Cerebellar cortex (tissue), 1 donor: ENCODE data around the gene ARL10.

ENCODE experiments used
- DNase-seq: peaks from one replicate; pipeline ENCODE4 v3.0.0-alpha.2; 2015; ENCODE audit warnings: low spot score

ARL10 gene

GRCh38 chr5:176361437-176362232 lies 3.7 kb upstream of the ARL10 start, which contains the start of gene KIAA1191:
Gene KIAA1191 (minus strand): TSS chr5:176361764. CDS start chr5:176359508, 2,256 bp downstream.
- DNase-seq, result peak; percentile 92

- no peak for DNase-seq
These were observed 3.1 kb upstream of the ARL10 start for GRCh38 chr5:176362233-176362490.

- DNase-seq, result peak; percentile 31
These were observed 429 bp upstream of the ARL10 start for GRCh38 chr5:176364765-176365350.

GRCh38 chr5:176366232-176366894 lies 1.1 kb downstream of the ARL10 start:
- DNase-seq, result no peak

- no peak for DNase-seq
These were observed 3.4 kb downstream of the ARL10 start for GRCh38 chr5:176368726-176369125.

GRCh38 chr5:176369934-176370711 lies 4.8 kb downstream of the ARL10 start:
- no peak for DNase-seq

GRCh38 chr5:176371621-176372539 lies 6.6 kb downstream of the ARL10 start:
- no peak for DNase-seq

GRCh38 chr5:176373100-176373818 lies 8.0 kb downstream of the ARL10 start:
- DNase-seq, result no peak

GRCh38 chr5:176379881-176380280 lies 14.6 kb downstream of the ARL10 start:
- DNase-seq, result no peak

- no peak for DNase-seq
These were observed 16.1 kb downstream of the ARL10 start for GRCh38 chr5:176381423-176381822.

GRCh38 chr5:176381979-176382378 lies 16.7 kb downstream of the ARL10 start:
- DNase-seq, result no peak

GRCh38 chr5:176382721-176383120 lies 17.4 kb downstream of the ARL10 start:
- DNase-seq, result no peak

- no peak for DNase-seq
These were observed 18.1 kb downstream of the ARL10 start for GRCh38 chr5:176383248-176383905.

- no peak for DNase-seq
These were observed 18.7 kb downstream of the ARL10 start for GRCh38 chr5:176383961-176384360.

- DNase-seq, result no peak
These were observed 19.2 kb downstream of the ARL10 start for GRCh38 chr5:176384366-176384930.

- no peak for DNase-seq
These were observed 19.7 kb downstream of the ARL10 start for GRCh38 chr5:176384991-176385390.

GRCh38 chr5:176386491-176386890 lies 21.2 kb downstream of the ARL10 start:
- DNase-seq, result no peak

GRCh38 chr5:176387384-176387925 lies 22.2 kb downstream of the ARL10 start:
- no peak for DNase-seq

GRCh38 chr5:176388003-176388443 lies 22.7 kb downstream of the ARL10 start:
- DNase-seq, result no peak
